ENCODE measurements around the gene EPS15.
"Not testable (repeated sequence)": the region's sequence is repeated elsewhere in the genome, so short reads cannot be mapped to it uniquely, and the experiment has no call there.

EPS15 gene

GRCh38 chr1:51453010-51453409, 66.1 kb downstream of the EPS15 start:
- no peak overlapping the region for H3K4me3 ChIP-seq (ENCODE audit: low read depth, low read length)
- DNase-seq (ENCODE audit: low read depth), result no peak
- TF ChIP-seq, protein P1, sequence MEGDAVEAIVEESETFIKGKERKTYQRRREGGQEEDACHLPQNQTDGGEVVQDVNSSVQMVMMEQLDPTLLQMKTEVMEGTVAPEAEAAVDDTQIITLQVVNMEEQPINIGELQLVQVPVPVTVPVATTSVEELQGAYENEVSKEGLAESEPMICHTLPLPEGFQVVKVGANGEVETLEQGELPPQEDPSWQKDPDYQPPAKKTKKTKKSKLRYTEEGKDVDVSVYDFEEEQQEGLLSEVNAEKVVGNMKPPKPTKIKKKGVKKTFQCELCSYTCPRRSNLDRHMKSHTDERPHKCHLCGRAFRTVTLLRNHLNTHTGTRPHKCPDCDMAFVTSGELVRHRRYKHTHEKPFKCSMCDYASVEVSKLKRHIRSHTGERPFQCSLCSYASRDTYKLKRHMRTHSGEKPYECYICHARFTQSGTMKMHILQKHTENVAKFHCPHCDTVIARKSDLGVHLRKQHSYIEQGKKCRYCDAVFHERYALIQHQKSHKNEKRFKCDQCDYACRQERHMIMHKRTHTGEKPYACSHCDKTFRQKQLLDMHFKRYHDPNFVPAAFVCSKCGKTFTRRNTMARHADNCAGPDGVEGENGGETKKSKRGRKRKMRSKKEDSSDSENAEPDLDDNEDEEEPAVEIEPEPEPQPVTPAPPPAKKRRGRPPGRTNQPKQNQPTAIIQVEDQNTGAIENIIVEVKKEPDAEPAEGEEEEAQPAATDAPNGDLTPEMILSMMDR (IDR thresholded peaks at IDR 0.05; ENCODE audit: insufficient read depth, low read depth, low read length, missing control alignments), result no peak

GRCh38 chr1:51448844-51449454, 70.1 kb downstream of the EPS15 start:
- DNase-seq (ENCODE audit: low read depth); H3K4me3 ChIP-seq (ENCODE audit: low read depth, low read length): not testable (repeated sequence)

GRCh38 chr1:51445351-51446090, 73.5 kb downstream of the EPS15 start:
- TF ChIP-seq, protein P1 (IDR thresholded peaks at IDR 0.05; ENCODE audit: insufficient read depth, low read depth, low read length, missing control alignments), result no peak
- no peak overlapping the region for H3K4me3 ChIP-seq (ENCODE audit: low read depth, low read length)
- DNase-seq (ENCODE audit: low read depth), result no peak

GRCh38 chr1:51444534-51445192, 74.4 kb downstream of the EPS15 start:
- TF ChIP-seq, protein P1 (IDR thresholded peaks at IDR 0.05; ENCODE audit: insufficient read depth, low read depth, low read length, missing control alignments), result no peak
- no peak overlapping the region for H3K4me3 ChIP-seq (ENCODE audit: low read depth, low read length)
- peak; percentile 38 for DNase-seq (ENCODE audit: low read depth)

GRCh38 chr1:51444096-51444495, 75.0 kb downstream of the EPS15 start:
- TF ChIP-seq, protein P1 (IDR thresholded peaks at IDR 0.05; ENCODE audit: insufficient read depth, low read depth, low read length, missing control alignments), result no peak
- peak; percentile 60 for DNase-seq (ENCODE audit: low read depth)
- H3K4me3 ChIP-seq (ENCODE audit: low read depth, low read length), result no peak overlapping the region

DNA sequence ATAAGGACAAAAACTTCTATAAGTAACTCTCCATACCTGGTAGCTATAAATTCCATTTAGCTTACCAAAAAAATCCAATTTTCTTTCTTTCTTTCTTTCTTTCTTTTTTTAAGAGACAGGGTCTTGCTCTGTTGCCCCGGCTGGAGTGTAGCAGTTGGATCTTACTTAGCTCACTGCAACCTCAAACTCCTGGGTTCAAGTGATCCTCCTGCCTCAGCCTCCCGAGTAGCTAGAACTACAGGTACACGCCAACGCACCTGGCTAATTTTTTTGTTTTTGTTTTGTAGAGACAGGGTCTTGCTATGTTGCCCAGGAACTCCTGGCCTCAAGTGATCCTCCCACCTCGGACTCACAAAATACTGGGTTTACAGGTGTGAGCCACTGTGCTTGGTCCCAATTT, 75.5 kb downstream of the EPS15 start:
- DNase-seq (ENCODE audit: low read depth), result no peak
- TF ChIP-seq, protein P1 (IDR thresholded peaks at IDR 0.05; ENCODE audit: insufficient read depth, low read depth, low read length, missing control alignments), result no peak
- H3K4me3 ChIP-seq (ENCODE audit: low read depth, low read length), result no peak overlapping the region

DNA sequence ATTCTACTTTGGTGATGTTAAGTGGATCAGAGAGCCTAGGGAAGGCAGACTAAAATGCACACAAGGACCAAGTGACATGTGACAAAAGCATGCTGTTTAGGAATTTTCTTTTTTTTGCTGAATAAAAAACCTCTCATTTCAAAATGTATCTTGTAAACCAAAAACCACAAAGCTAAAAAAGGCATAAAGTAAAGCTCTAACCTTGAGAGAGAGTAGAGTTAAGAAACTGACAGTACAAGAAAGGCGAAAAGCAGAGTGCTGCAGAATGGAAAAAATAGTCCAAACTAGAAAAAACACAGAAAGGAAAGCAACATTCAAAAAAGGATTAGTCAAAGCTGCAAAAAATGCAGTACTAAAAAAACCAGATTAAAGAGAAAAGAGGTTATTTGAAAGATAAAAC, 76.5 kb downstream of the EPS15 start:
- H3K4me3 ChIP-seq (ENCODE audit: low read depth, low read length), result no peak overlapping the region
- DNase-seq (ENCODE audit: low read depth), result no peak
- TF ChIP-seq, protein P1 (IDR thresholded peaks at IDR 0.05; ENCODE audit: insufficient read depth, low read depth, low read length, missing control alignments), result no peak
